AG04450 (cell line): ENCODE results near the gene TAB3. TPM values are rescaled to one million over a fixed set of nuclear protein-coding genes. Genes with fewer than 3 reads are reported as not detected.

ENCODE experiments used
- CTCF ChIA-PET: fragments of 300-600, 350-600 bp; formaldehyde crosslinking; extraction: SDS; loops from one replicate; lab custom pipeline; 2022; ENCODE audit warnings: antibody characterized with exemption, inconsistent platforms; lab: Charles Lee
- POLR2A ChIA-PET: fragments of 350-600 bp; formaldehyde crosslinking; extraction: SDS; loops from one replicate; lab custom pipeline; 2021; ENCODE audit warnings: antibody characterized with exemption, inconsistent platforms; lab: Yijun Ruan, JAX
- DNase-seq: peaks from one replicate; pipeline ENCODE4 v3.0.0-alpha.2; 2011; ENCODE audit warnings: low read depth, low spot score
- H3K27ac ChIP-seq: one replicate; pipeline ENCODE4 v1.5.1; 2012; ENCODE audit warnings: low read depth, low read length, control low read depth
- H3K27me3 ChIP-seq: one replicate; pipeline ENCODE4 v1.6.0; 2012; ENCODE audit warnings: low read length; ENCODE audit not compliant: control insufficient read depth, insufficient read depth
- H3K4me3 ChIP-seq: 2 replicates; pipeline ENCODE4 v1.5.1; 2011; ENCODE audit warnings: mild to moderate bottlenecking, low read depth, low read length, control low read depth
- H3K9me3 ChIP-seq: 2 replicates; pipeline ENCODE4 v1.5.1; 2012; ENCODE audit warnings: low read length; ENCODE audit not compliant: control insufficient read depth, insufficient read depth
- polyA plus RNA-seq: library from polyadenylated mRNA; depleted of rRNA; stranded (reverse); fragments of >200 nt; gene quantifications from 2 replicates; pipeline ENCODE4 v1.2.3, GENCODE V29; 2011
- TF ChIP-seq, protein P1 (sequence below): IDR thresholded peaks from 2 replicates; pipeline ENCODE4 v1.5.1; 2011; ENCODE audit warnings: low read depth, low read length, control low read depth, inconsistent platforms

TAB3 gene
- polyA plus RNA-seq, 1 experiment = 14.9 TPM

GRCh38 chrX:30863974-30864373 lies 25.1 kb downstream of the TAB3 start:
- ChIA-PET POLR2A (no interaction called here), CTCF (no interaction called here)
- TF ChIP-seq, protein P1, sequence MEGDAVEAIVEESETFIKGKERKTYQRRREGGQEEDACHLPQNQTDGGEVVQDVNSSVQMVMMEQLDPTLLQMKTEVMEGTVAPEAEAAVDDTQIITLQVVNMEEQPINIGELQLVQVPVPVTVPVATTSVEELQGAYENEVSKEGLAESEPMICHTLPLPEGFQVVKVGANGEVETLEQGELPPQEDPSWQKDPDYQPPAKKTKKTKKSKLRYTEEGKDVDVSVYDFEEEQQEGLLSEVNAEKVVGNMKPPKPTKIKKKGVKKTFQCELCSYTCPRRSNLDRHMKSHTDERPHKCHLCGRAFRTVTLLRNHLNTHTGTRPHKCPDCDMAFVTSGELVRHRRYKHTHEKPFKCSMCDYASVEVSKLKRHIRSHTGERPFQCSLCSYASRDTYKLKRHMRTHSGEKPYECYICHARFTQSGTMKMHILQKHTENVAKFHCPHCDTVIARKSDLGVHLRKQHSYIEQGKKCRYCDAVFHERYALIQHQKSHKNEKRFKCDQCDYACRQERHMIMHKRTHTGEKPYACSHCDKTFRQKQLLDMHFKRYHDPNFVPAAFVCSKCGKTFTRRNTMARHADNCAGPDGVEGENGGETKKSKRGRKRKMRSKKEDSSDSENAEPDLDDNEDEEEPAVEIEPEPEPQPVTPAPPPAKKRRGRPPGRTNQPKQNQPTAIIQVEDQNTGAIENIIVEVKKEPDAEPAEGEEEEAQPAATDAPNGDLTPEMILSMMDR = no peak

GRCh38 chrX:30858098-30858497 lies 31.0 kb downstream of the TAB3 start:
- DNase-seq = no peak
- ChIA-PET POLR2A (no interaction called here), CTCF (no interaction called here)
- no peaks in the 10 kb centered on the region for H3K27me3 ChIP-seq
- H3K9me3 ChIP-seq = no peaks in the 10 kb centered on the region
- H3K4me3 ChIP-seq = no peak overlapping the region
- no peak overlapping the region for H3K27ac ChIP-seq
- TF ChIP-seq, protein P1 = no peak

More at GRCh38 chrX:30863974-30864373, 25.1 kb downstream of the TAB3 start:
- Histone ChIP-seq H3K27me3 (no peaks in the 10 kb centered on the region), H3K27ac (no peak overlapping the region), H3K9me3 (no peaks in the 10 kb centered on the region), H3K4me3 (no peak overlapping the region)
- peak; percentile 6 for DNase-seq

- TF ChIP-seq, protein P1 = no peak
- Histone ChIP-seq H3K4me3 (no peak overlapping the region), H3K27ac (no peak overlapping the region), H3K9me3 (no peaks in the 10 kb centered on the region), H3K27me3 (no peaks in the 10 kb centered on the region)
- no peak for DNase-seq
- ChIA-PET POLR2A (no interaction called here), CTCF (no interaction called here)
Observed at GRCh38 chrX:30851449-30851848, 37.6 kb downstream of the TAB3 start.

DNA sequence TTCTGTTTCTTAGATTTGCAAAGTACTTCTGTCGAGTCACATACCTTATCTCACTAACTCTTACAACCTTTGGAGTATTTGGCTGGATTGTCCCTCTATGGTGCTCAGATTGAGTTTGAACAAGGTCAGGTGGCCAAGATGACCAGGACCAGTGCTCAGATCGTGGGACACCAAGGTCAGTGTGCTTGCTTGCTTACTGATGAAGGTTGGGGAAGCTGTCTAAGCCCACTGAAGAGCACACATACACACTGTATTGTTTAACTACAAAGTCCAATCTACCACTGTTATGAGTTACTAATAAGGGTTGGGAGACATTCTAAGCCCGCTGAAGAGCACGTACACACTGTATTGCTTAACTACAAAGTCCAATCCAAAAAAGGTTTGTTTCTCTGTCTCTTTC lies 53.7 kb downstream of the TAB3 start:
- Histone ChIP-seq H3K27ac (no peak overlapping the region), H3K27me3 (no peaks in the 10 kb centered on the region), H3K9me3 (no peaks in the 10 kb centered on the region), H3K4me3 (no peak overlapping the region)
- CTCF ChIA-PET = no interaction called here
- TF ChIP-seq, protein P1 = no peak
- POLR2A ChIA-PET = no interaction called here
- DNase-seq = no peak

- ChIA-PET CTCF (no interaction called here), POLR2A (no interaction called here)
- Histone ChIP-seq H3K27me3 (no peaks in the 10 kb centered on the region), H3K27ac (no peak overlapping the region), H3K9me3 (no peaks in the 10 kb centered on the region), H3K4me3 (no peak overlapping the region)
- no peak for DNase-seq
- TF ChIP-seq, protein P1 = no peak
Observed at GRCh38 chrX:30833896-30834295, 55.2 kb downstream of the TAB3 start.
